ENCODE measurements around the gene MCAT. TPM values are rescaled to one million over a fixed set of nuclear protein-coding genes. Genes with fewer than 3 reads are reported as not detected.

The MCAT gene
- total RNA-seq, 1 donor from 2014 or later: 22.8 TPM

GRCh38 chr22:43101306-43101705 is 41.9 kb downstream of the MCAT start:
- intact Hi-C loops (cut with DNase I): no loop called here
- TF ChIP-seq POLR2AphosphoS5 (IDR thresholded peaks at IDR 0.05; ENCODE audit: insufficient read depth in 1 of 2, low read depth in 1 of 2): no peak
- no peak for TF ChIP-seq POLR2A (IDR thresholded peaks at IDR 0.05)
- TF ChIP-seq, protein P1, sequence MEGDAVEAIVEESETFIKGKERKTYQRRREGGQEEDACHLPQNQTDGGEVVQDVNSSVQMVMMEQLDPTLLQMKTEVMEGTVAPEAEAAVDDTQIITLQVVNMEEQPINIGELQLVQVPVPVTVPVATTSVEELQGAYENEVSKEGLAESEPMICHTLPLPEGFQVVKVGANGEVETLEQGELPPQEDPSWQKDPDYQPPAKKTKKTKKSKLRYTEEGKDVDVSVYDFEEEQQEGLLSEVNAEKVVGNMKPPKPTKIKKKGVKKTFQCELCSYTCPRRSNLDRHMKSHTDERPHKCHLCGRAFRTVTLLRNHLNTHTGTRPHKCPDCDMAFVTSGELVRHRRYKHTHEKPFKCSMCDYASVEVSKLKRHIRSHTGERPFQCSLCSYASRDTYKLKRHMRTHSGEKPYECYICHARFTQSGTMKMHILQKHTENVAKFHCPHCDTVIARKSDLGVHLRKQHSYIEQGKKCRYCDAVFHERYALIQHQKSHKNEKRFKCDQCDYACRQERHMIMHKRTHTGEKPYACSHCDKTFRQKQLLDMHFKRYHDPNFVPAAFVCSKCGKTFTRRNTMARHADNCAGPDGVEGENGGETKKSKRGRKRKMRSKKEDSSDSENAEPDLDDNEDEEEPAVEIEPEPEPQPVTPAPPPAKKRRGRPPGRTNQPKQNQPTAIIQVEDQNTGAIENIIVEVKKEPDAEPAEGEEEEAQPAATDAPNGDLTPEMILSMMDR (IDR thresholded peaks at IDR 0.05): no peak
- no peaks in the 10 kb centered on the region for H3K27me3 ChIP-seq
- H3K36me3 ChIP-seq: no peaks in the 10 kb centered on the region
- no peaks in the 10 kb centered on the region for H3K4me1 ChIP-seq
- no peak overlapping the region for H3K4me3 ChIP-seq
- DNase-seq (ENCODE audit: extremely low spot score in 2 of 2): no peak
- no peak overlapping the region for H3K27ac ChIP-seq
- H3K9me3 ChIP-seq: no peaks in the 10 kb centered on the region

GRCh38 chr22:43100225-43100624 is 43.0 kb downstream of the MCAT start:
- no peak overlapping the region for H3K4me3 ChIP-seq
- intact Hi-C loops (cut with DNase I): no loop called here
- no peaks in the 10 kb centered on the region for H3K27me3 ChIP-seq
- TF ChIP-seq POLR2A (IDR thresholded peaks at IDR 0.05) (no peak), POLR2AphosphoS5 (IDR thresholded peaks at IDR 0.05; ENCODE audit: insufficient read depth in 1 of 2, low read depth in 1 of 2) (no peak)
- TF ChIP-seq, protein P1 (IDR thresholded peaks at IDR 0.05): no peak
- no peaks in the 10 kb centered on the region for H3K4me1 ChIP-seq
- H3K27ac ChIP-seq: no peak overlapping the region
- H3K9me3 ChIP-seq: no peaks in the 10 kb centered on the region
- H3K36me3 ChIP-seq: no peaks in the 10 kb centered on the region
- no peak for DNase-seq (ENCODE audit: extremely low spot score in 2 of 2)

GRCh38 chr22:43099095-43099494 is 44.1 kb downstream of the MCAT start:
- no peak for DNase-seq (ENCODE audit: extremely low spot score in 2 of 2)
- intact Hi-C loops (cut with DNase I): no loop called here
- no peaks in the 10 kb centered on the region for H3K9me3 ChIP-seq
- H3K27me3 ChIP-seq: no peaks in the 10 kb centered on the region
- no peak overlapping the region for H3K27ac ChIP-seq
- H3K36me3 ChIP-seq: no peaks in the 10 kb centered on the region
- no peak overlapping the region for H3K4me3 ChIP-seq
- TF ChIP-seq, protein P1 (IDR thresholded peaks at IDR 0.05): no peak
- TF ChIP-seq POLR2A (IDR thresholded peaks at IDR 0.05) (no peak), POLR2AphosphoS5 (IDR thresholded peaks at IDR 0.05; ENCODE audit: insufficient read depth in 1 of 2, low read depth in 1 of 2) (no peak)
- no peaks in the 10 kb centered on the region for H3K4me1 ChIP-seq

DNA sequence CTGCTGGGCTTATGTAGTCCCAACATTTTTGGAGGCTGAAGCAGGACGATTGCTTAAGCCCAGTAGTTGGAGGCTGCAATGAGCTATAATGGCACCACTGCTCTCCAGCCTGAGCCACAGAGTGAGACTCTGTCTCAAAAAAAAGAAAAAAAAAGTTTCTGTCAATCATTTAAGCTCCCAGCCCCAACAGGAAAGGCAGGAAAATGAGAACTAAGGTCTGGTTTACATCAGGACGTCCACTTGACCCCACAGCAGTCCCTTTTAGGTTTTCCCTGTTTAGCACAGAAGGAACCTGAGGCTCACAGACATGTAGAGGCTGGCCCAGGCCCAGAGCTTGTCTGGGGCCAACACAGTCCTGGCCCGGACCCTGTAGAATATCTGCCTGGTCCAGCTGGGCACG is 44.8 kb downstream of the MCAT start:
- Histone ChIP-seq H3K36me3 (no peaks in the 10 kb centered on the region), H3K27me3 (no peaks in the 10 kb centered on the region), H3K4me1 (no peaks in the 10 kb centered on the region), H3K9me3 (no peaks in the 10 kb centered on the region), H3K4me3 (no peak overlapping the region), H3K27ac (no peak overlapping the region)
- DNase-seq (ENCODE audit: extremely low spot score in 2 of 2): no peak
- intact Hi-C loops (cut with DNase I): no loop called here
- no peak for TF ChIP-seq POLR2AphosphoS5 (IDR thresholded peaks at IDR 0.05; ENCODE audit: insufficient read depth in 1 of 2, low read depth in 1 of 2)

DNA sequence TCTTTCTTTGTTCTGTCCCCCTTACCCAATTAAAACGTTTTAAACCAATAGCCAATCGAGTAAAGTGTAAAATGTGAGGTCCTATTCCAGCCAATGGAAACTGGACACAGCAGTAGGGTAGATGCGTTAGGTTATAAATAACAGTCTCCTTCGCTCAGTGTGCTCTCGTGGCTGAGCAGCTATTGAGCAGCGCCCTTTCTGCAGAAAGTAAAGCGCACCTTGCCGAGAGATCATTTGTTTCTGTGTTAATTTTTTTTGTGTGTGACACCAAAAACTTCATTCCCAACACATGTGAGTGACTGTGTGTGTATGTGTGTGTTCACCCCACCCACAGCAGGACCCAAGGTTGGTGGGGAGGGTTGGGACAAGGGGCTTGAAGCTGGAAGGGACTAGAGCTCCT is 46.8 kb downstream of the MCAT start:
- Histone ChIP-seq H3K9me3 (no peaks in the 10 kb centered on the region), H3K4me3 (no peak overlapping the region), H3K4me1 (no peaks in the 10 kb centered on the region), H3K27me3 (no peaks in the 10 kb centered on the region), H3K36me3 (no peaks in the 10 kb centered on the region), H3K27ac (no peak overlapping the region)
- TF ChIP-seq, protein P1 (IDR thresholded peaks at IDR 0.05): no peak
- no peak for TF ChIP-seq POLR2A (IDR thresholded peaks at IDR 0.05)
- TF ChIP-seq POLR2AphosphoS5 (IDR thresholded peaks at IDR 0.05; ENCODE audit: insufficient read depth in 1 of 2, low read depth in 1 of 2): no peak
- no peak for DNase-seq (ENCODE audit: extremely low spot score in 2 of 2)
- intact Hi-C loops (cut with DNase I): no loop called here

DNA sequence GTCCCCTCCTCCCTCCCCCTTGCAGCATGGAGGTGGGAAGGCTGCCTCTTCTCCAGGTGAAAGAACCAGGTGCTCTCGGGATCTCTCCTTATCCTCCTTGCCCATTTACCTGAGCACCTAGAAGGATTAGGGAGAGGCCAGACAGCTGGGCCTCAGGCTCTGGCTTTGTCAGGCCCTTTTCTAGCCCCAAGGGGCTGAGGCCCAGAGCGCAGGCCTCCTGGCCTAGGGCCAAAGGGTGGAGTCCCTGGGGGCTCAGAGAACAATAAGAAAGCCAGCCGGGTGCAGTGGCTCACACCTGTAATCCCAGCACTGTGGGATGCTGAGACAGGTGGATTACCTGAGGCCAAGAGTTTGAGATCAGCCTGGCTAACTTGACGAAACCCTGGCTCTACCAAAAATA is 48.6 kb downstream of the MCAT start:
- TF ChIP-seq POLR2AphosphoS5 (IDR thresholded peaks at IDR 0.05; ENCODE audit: insufficient read depth in 1 of 2, low read depth in 1 of 2) (no peak), POLR2A (IDR thresholded peaks at IDR 0.05) (no peak)
- TF ChIP-seq, protein P1 (IDR thresholded peaks at IDR 0.05): no peak
- DNase-seq (ENCODE audit: extremely low spot score in 2 of 2): no peak
- Histone ChIP-seq H3K9me3 (no peaks in the 10 kb centered on the region), H3K27ac (no peak overlapping the region), H3K4me3 (no peak overlapping the region), H3K4me1 (peaks cover 5% of the 10 kb centered on the region), H3K27me3 (no peaks in the 10 kb centered on the region), H3K36me3 (no peaks in the 10 kb centered on the region)
- intact Hi-C loops (cut with DNase I): no loop called here

Measured in vagina (tissue), 2 donors.